Measurements from ENCODE around the gene CASK. TPM values are rescaled to one million over a fixed set of nuclear protein-coding genes. Genes with fewer than 3 reads are reported as not detected.

Gene CASK
- polyA plus RNA-seq, 1 donor from 2014 or later: 58.3 TPM

DNA sequence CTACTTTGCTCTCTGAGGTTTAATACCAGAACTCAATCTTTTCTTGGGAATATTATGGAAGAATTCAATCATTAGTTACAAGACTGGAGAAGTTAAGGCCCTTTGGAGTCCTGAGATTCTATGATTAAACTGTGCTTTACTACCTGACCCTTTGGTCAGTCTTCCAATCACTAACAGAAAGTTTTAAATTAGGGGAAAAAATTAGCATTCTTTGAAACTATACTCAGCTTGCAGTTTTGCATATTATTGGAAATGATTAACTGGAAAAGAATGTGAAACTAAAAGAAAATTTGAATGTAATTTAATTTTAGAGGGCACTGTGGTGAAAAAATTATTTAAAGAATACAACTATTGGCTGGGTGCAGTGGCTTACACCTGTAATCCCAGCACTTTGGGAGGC, 253.2 kb downstream of the CASK start:
- Histone ChIP-seq H3F3A (ENCODE audit: insufficient read depth, low read length, poor library complexity, severe bottlenecking) (no peaks in the 10 kb centered on the region), H3K27ac (ENCODE audit: low read length) (no peak overlapping the region), H3K9me2 (ENCODE audit: insufficient read depth, low read length) (no peaks in the 10 kb centered on the region), H3K4me3 (ENCODE audit: low read length) (no peak overlapping the region), H3K9me3 (ENCODE audit: low read length) (no peaks in the 10 kb centered on the region), H3K9ac (ENCODE audit: low read length) (no peak overlapping the region), H4K20me1 (ENCODE audit: insufficient read depth) (no peaks in the 10 kb centered on the region), H3K36me3 (ENCODE audit: insufficient read depth, low read length) (no peaks in the 10 kb centered on the region), H3K79me2 (replicated peaks; ENCODE audit: insufficient read depth, low read length) (no peaks in the 10 kb centered on the region), H3K27me3 (ENCODE audit: insufficient read depth, low read depth, low read length) (no peaks in the 10 kb centered on the region), H3K4me2 (ENCODE audit: low read length) (no peak overlapping the region), H2AFZ (ENCODE audit: low read depth, low read length) (no peak overlapping the region)
- TF ChIP-seq RAD21 (conservative IDR thresholded peaks at IDR 0.05) (no peak), EP300 (conservative IDR thresholded peaks at IDR 0.05; ENCODE audit: poor library complexity, severe bottlenecking) (no peak), EZH2 (IDR thresholded peaks at IDR 0.05; ENCODE audit: borderline replicate concordance, insufficient read depth, low read length, poor library complexity, severe bottlenecking) (no peak), POLR2AphosphoS5 (IDR thresholded peaks at IDR 0.05) (no peak), TAF1 (IDR thresholded peaks at IDR 0.05; ENCODE audit: low read depth) (no peak), MXI1 (conservative IDR thresholded peaks at IDR 0.05; ENCODE audit: poor library complexity, severe bottlenecking) (no peak), SMC3 (conservative IDR thresholded peaks at IDR 0.05; ENCODE audit: poor library complexity) (no peak)
- TF ChIP-seq, protein P1, sequence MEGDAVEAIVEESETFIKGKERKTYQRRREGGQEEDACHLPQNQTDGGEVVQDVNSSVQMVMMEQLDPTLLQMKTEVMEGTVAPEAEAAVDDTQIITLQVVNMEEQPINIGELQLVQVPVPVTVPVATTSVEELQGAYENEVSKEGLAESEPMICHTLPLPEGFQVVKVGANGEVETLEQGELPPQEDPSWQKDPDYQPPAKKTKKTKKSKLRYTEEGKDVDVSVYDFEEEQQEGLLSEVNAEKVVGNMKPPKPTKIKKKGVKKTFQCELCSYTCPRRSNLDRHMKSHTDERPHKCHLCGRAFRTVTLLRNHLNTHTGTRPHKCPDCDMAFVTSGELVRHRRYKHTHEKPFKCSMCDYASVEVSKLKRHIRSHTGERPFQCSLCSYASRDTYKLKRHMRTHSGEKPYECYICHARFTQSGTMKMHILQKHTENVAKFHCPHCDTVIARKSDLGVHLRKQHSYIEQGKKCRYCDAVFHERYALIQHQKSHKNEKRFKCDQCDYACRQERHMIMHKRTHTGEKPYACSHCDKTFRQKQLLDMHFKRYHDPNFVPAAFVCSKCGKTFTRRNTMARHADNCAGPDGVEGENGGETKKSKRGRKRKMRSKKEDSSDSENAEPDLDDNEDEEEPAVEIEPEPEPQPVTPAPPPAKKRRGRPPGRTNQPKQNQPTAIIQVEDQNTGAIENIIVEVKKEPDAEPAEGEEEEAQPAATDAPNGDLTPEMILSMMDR (IDR thresholded peaks at IDR 0.05; ENCODE audit: poor library complexity, severe bottlenecking): no peak
- TF ChIP-seq, protein P2, sequence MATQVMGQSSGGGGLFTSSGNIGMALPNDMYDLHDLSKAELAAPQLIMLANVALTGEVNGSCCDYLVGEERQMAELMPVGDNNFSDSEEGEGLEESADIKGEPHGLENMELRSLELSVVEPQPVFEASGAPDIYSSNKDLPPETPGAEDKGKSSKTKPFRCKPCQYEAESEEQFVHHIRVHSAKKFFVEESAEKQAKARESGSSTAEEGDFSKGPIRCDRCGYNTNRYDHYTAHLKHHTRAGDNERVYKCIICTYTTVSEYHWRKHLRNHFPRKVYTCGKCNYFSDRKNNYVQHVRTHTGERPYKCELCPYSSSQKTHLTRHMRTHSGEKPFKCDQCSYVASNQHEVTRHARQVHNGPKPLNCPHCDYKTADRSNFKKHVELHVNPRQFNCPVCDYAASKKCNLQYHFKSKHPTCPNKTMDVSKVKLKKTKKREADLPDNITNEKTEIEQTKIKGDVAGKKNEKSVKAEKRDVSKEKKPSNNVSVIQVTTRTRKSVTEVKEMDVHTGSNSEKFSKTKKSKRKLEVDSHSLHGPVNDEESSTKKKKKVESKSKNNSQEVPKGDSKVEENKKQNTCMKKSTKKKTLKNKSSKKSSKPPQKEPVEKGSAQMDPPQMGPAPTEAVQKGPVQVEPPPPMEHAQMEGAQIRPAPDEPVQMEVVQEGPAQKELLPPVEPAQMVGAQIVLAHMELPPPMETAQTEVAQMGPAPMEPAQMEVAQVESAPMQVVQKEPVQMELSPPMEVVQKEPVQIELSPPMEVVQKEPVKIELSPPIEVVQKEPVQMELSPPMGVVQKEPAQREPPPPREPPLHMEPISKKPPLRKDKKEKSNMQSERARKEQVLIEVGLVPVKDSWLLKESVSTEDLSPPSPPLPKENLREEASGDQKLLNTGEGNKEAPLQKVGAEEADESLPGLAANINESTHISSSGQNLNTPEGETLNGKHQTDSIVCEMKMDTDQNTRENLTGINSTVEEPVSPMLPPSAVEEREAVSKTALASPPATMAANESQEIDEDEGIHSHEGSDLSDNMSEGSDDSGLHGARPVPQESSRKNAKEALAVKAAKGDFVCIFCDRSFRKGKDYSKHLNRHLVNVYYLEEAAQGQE (IDR thresholded peaks at IDR 0.05; ENCODE audit: borderline replicate concordance): no peak

DNA sequence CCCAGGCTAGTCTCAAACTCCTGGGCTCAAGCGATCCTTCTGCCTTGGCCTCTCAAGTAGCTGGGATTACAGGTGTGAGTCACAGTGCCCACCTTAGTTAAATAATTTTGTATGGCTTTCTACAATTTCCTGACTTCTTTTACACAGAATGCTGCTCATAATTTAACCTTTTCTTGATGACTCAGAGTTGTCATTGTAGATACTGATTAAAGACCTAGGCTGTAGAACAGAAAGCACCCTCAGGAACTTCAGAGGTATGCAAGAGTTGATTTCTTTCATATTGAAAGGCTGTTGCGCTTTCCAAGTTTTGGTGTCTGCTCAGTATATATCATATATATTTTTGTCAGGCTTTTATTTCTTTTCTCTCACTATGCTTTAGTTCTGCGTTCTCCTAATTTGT, 255.7 kb downstream of the CASK start:
- H3K27me3 ChIP-seq (ENCODE audit: insufficient read depth, low read depth, low read length): no peaks in the 10 kb centered on the region
- no peak overlapping the region for H3K4me3 ChIP-seq (ENCODE audit: low read length)
- no peaks in the 10 kb centered on the region for H3F3A ChIP-seq (ENCODE audit: insufficient read depth, low read length, poor library complexity, severe bottlenecking)
- no peaks in the 10 kb centered on the region for H3K9me2 ChIP-seq (ENCODE audit: insufficient read depth, low read length)
- no peaks in the 10 kb centered on the region for H3K36me3 ChIP-seq (ENCODE audit: insufficient read depth, low read length)
- no peak for TF ChIP-seq TAF1 (IDR thresholded peaks at IDR 0.05; ENCODE audit: low read depth)
- TF ChIP-seq, protein P1 (IDR thresholded peaks at IDR 0.05; ENCODE audit: poor library complexity, severe bottlenecking): no peak
- no peak for TF ChIP-seq EP300 (conservative IDR thresholded peaks at IDR 0.05; ENCODE audit: poor library complexity, severe bottlenecking)
- TF ChIP-seq SMC3 (conservative IDR thresholded peaks at IDR 0.05; ENCODE audit: poor library complexity): no peak
- TF ChIP-seq MXI1 (conservative IDR thresholded peaks at IDR 0.05; ENCODE audit: poor library complexity, severe bottlenecking): no peak
- TF ChIP-seq, protein P2 (IDR thresholded peaks at IDR 0.05; ENCODE audit: borderline replicate concordance): no peak
- TF ChIP-seq EZH2 (IDR thresholded peaks at IDR 0.05; ENCODE audit: borderline replicate concordance, insufficient read depth, low read length, poor library complexity, severe bottlenecking): no peak
- TF ChIP-seq POLR2AphosphoS5 (IDR thresholded peaks at IDR 0.05): no peak
- no peak for TF ChIP-seq RAD21 (conservative IDR thresholded peaks at IDR 0.05)
- H3K79me2 ChIP-seq (replicated peaks; ENCODE audit: insufficient read depth, low read length): no peaks in the 10 kb centered on the region
- H3K4me2 ChIP-seq (ENCODE audit: low read length): no peak overlapping the region
- H3K27ac ChIP-seq (ENCODE audit: low read length): no peak overlapping the region
- no peak overlapping the region for H2AFZ ChIP-seq (ENCODE audit: low read depth, low read length)
- H4K20me1 ChIP-seq (ENCODE audit: insufficient read depth): no peaks in the 10 kb centered on the region
- no peaks in the 10 kb centered on the region for H3K9me3 ChIP-seq (ENCODE audit: low read length)
- H3K9ac ChIP-seq (ENCODE audit: low read length): no peak overlapping the region
